NB4 (cell line): ENCODE results near the gene CFAP74.

ENCODE experiments used
- DNase-seq: peaks from one replicate; pipeline ENCODE4 v3.0.0; 2010; ENCODE audit warnings: low read depth
- H3K4me3 ChIP-seq: one replicate; pipeline ENCODE4 v1.5.1; 2011; ENCODE audit warnings: mild to moderate bottlenecking, low read depth, low read length, moderate library complexity
- CTCF ChIP-seq: IDR thresholded peaks from one replicate; pipeline ENCODE4 v1.5.1; 2012; ENCODE audit warnings: low read depth, low read length
- MAX ChIP-seq: IDR thresholded peaks from 2 replicates; pipeline ENCODE4 v1.6.1; 2011; ENCODE audit warnings: low read depth, low read length
- MYC ChIP-seq: IDR thresholded peaks from 2 replicates; pipeline ENCODE4 v1.6.1; 2011; ENCODE audit warnings: low read depth, low read length
- POLR2A ChIP-seq: IDR thresholded peaks from 2 replicates; pipeline ENCODE4 v1.6.1; 2011; ENCODE audit warnings: mild to moderate bottlenecking; ENCODE audit not compliant: insufficient read length; ENCODE audit errors: extremely low read depth

The CFAP74 gene

GRCh38 chr1:1921901-1922701 is 81.5 kb downstream of the CFAP74 start:
- no peak for TF ChIP-seq CTCF
- TF ChIP-seq MYC = no peak
- TF ChIP-seq POLR2A = no peak
- TF ChIP-seq MAX = no peak
- DNase-seq = no peak
- no peak overlapping the region for H3K4me3 ChIP-seq

- no peak for DNase-seq
- H3K4me3 ChIP-seq = no peak overlapping the region
- TF ChIP-seq MAX = no peak
- no peak for TF ChIP-seq MYC
- no peak for TF ChIP-seq CTCF
- TF ChIP-seq POLR2A = no peak
These were observed 82.1 kb downstream of the CFAP74 start for GRCh38 chr1:1921459-1921862.

- no peak overlapping the region for H3K4me3 ChIP-seq
- no peak for TF ChIP-seq CTCF
- no peak for TF ChIP-seq MYC
- no peak for TF ChIP-seq POLR2A
- TF ChIP-seq MAX = no peak
- no peak for DNase-seq
These were observed 82.8 kb downstream of the CFAP74 start for GRCh38 chr1:1920608-1921458.

- H3K4me3 ChIP-seq = no peak overlapping the region
- DNase-seq = no peak
- TF ChIP-seq POLR2A = no peak
These were observed 83.5 kb downstream of the CFAP74 start for GRCh38 chr1:1920057-1920607.

- no peak overlapping the region for H3K4me3 ChIP-seq
- no peak for TF ChIP-seq CTCF
- peak; percentile 70 for TF ChIP-seq MAX
- peak; percentile 47; the same call in 1 of the 2 replicates for TF ChIP-seq MYC
- TF ChIP-seq POLR2A = no peak
- DNase-seq = peak; percentile 95
These were observed 84.1 kb downstream of the CFAP74 start for GRCh38 chr1:1919304-1920056.
